HG03354 (cell line): ENCODE data around the gene NDUFA8.

Source experiments
- ATAC-seq: cut with Tn5 transposase; IDR thresholded peaks from one replicate; pipeline ENCODE4 v1.9.1; 2021; ENCODE audit warnings: mild to moderate bottlenecking; ENCODE audit not compliant: unreplicated experiment, poor library complexity, severe bottlenecking

Gene NDUFA8

DNA sequence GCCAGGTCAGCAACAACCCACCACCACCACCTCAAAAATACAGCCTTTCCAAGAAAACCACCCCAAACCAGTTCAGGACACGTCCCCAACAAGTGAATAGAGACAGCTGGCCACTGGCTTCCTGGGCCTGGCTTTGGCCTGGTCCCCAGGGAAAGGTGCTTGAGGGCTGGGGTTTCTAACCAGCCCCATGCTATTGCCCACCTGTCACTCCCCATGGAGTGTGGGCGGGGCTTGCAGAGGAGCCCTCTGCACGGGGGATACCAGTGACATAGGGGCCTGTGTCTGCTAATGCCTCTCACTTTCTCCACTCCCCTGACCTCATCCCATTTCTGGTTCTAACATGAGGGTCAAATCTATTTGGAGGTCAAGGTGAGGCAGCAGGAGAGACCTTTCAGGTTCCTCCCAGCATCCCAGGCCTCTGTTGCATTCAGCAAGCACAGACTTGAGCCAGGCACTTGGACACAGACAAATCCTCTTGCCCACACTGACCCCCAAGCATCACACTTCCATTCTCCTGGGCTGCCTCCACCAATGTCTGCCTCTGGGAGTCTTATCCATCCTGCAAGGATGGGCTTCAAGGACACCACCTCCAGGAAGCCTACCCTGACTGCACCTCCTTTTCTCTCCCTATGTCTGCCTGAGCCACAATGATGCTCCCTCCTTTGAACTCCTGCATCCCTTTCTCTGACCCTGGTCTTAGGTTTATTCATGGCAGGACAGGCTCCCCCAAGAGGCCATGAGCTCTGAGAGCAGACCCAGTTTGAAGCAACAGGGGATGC is 50.4 kb downstream of the NDUFA8 start:
- no peak for ATAC-seq

- no peak for ATAC-seq
Measured at GRCh38 chr9:122107291-122107805, 52.2 kb downstream of the NDUFA8 start.

- no peak for ATAC-seq
Measured at GRCh38 chr9:122106576-122106975, 53.0 kb downstream of the NDUFA8 start.

- ATAC-seq = no peak
Measured at GRCh38 chr9:122103985-122104384, 55.6 kb downstream of the NDUFA8 start.

DNA sequence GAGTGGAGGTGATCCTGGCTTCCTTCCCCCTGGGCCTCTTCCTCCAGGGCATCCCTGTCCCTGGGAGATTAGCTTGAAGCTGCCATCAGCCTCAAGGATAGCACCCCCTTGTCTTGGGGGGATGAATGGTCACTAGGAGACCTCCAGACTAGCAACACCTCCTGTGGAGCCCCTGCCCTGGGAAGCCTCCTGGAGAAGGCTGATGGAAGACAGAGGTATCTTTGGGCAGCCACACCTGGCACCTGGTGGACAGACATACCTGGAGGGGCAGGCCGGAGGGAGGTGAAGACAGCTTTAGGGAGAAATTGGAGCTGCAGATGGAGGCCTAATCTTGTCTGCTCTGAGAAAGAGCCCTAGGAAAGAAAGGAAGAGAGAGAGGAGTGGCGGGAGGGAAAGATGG is 57.4 kb downstream of the NDUFA8 start:
- ATAC-seq = no peak

DNA sequence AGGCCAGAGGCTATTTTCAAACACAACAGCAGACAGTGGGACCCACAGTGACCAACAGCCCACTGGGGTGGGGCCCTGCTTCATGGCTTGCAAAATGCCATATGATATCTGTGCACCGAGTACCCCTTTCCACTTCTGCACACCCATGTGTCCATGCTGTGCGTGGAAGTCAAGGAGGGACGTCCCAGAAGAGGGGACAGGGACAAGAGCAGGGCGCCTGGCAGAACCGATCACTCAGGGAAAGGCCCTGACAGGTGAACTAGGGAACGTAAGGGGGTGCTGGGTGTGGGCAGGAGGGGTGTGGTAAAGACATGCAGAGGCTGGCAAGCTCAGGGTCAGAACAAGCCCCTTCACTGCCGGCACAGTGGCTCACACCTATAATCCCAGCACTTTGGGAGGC is 58.8 kb downstream of the NDUFA8 start:
- no peak for ATAC-seq

GRCh38 chr9:122099271-122099869 is 60.2 kb downstream of the NDUFA8 start:
- ATAC-seq = peak; percentile 77

- no peak for ATAC-seq
Measured at GRCh38 chr9:122097679-122098315, 61.8 kb downstream of the NDUFA8 start.

- ATAC-seq = no peak
Measured at GRCh38 chr9:122096620-122097415, 62.8 kb downstream of the NDUFA8 start.

DNA sequence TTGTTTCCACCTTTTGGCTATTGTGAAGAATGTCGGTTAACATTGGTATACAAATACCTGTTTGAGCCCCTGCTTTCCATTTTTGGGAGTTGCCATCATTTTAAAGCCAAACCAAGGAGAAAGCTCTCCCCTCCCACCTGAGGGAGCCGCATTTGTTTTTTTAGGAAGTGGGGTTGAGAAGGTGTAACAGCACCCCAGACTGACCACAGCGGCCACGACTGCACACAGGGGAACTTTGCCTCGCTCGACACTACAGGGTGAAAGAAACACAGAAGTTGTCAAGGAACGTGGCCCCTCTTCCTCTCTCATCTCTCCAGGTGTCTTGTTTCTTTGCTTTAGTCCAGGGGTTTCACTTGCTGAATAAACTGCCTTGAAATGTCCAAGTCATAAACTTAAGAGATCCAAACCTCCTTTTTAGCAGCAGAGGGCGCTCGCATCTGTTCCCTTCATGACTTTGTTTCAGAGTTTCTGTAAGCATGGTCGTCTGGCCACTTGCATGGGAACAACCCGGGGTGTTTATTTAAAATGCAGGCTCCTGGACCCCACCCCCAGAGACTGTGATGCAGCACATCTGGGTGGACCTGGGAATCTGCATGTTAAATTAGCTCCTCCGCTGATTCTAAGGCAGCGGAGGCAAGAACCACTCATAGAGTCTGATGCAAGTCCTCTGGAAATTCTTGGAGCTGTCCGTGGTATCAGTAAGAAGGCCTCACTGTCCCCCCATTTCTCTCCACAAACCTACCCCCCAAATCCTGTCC is 64.4 kb downstream of the NDUFA8 start:
- ATAC-seq = no peak
